Neural progenitor cell (in vitro differentiated cells): ENCODE results near the gene CALB2. TPM values are rescaled to one million over a fixed set of nuclear protein-coding genes. Genes with fewer than 3 reads are reported as not detected.

ENCODE experiments used
- DNase-seq: peaks from one replicate; pipeline ENCODE4 v3.0.0-alpha.2; 2016; ENCODE audit warnings: low spot score
- H2AFZ ChIP-seq: fragments of 200-600 bp; sonication (generic); replicated peaks from 2 replicates; pipeline ENCODE4 v1.6.1; 2016; ENCODE audit warnings: antibody characterized with exemption
- H3F3A ChIP-seq: fragments of 200-600 bp; sonication (generic); 2 replicates; pipeline ENCODE4 v1.6.1; 2016; ENCODE audit warnings: antibody characterized with exemption, low read depth
- H3K27ac ChIP-seq: fragments of 200-600 bp; sonication (generic); 2 replicates; pipeline ENCODE4 v1.5.1; 2016; ENCODE audit warnings: mild to moderate bottlenecking
- H3K27me3 ChIP-seq: fragments of 200-600 bp; sonication (generic); 2 replicates; pipeline ENCODE4 v1.6.1; 2016; ENCODE audit warnings: mild to moderate bottlenecking, moderate library complexity
- H3K36me3 ChIP-seq: fragments of 200-600 bp; sonication (generic); 2 replicates; pipeline ENCODE4 v1.5.1; 2016
- H3K4me1 ChIP-seq: fragments of 200-600 bp; sonication (generic); 2 replicates; pipeline ENCODE4 v1.6.1; 2016; ENCODE audit warnings: mixed run types
- H3K4me2 ChIP-seq: fragments of 200-600 bp; sonication (generic); 2 replicates; pipeline ENCODE4 v1.6.1; 2016
- H3K4me3 ChIP-seq: fragments of 200-600 bp; sonication (generic); 2 replicates; pipeline ENCODE4 v1.5.1; 2016
- H3K79me2 ChIP-seq: fragments of 200-600 bp; sonication (generic); 2 replicates; pipeline ENCODE4 v1.6.1; 2016; ENCODE audit warnings: low read depth
- H3K9ac ChIP-seq: fragments of 200-600 bp; sonication (generic); 2 replicates; pipeline ENCODE4 v1.6.1; 2016
- H3K9me3 ChIP-seq: fragments of 200-600 bp; sonication (generic); 2 replicates; pipeline ENCODE4 v1.5.1; 2016; ENCODE audit warnings: low read depth
- H4K20me1 ChIP-seq: fragments of 200-600 bp; sonication (generic); 2 replicates; pipeline ENCODE4 v1.6.1; 2016; ENCODE audit warnings: low read depth
- H3K27ac Mint-ChIP-seq: 3 replicates; pipeline ENCODE4 v1.8.0; 2021; ENCODE audit warnings: mixed read lengths
- H3K27me3 Mint-ChIP-seq: 2 replicates; pipeline ENCODE4 v1.8.0; 2022; ENCODE audit warnings: low read depth, mild to moderate bottlenecking, inconsistent platforms, moderate library complexity, mixed read lengths; ENCODE audit not compliant: insufficient read depth
- H3K36me3 Mint-ChIP-seq: 3 replicates; pipeline ENCODE4 v1.8.0; 2021; ENCODE audit warnings: mixed read lengths
- H3K4me1 Mint-ChIP-seq: 3 replicates; pipeline ENCODE4 v1.8.0; 2021; ENCODE audit warnings: mixed read lengths
- H3K4me3 Mint-ChIP-seq: 3 replicates; pipeline ENCODE4 v1.8.0; 2021; ENCODE audit warnings: mild to moderate bottlenecking, moderate library complexity, mixed read lengths
- H3K9me3 Mint-ChIP-seq: 3 replicates; pipeline ENCODE4 v1.8.0; 2020; ENCODE audit warnings: mixed read lengths
- CTCF ChIP-seq: fragments of 200-600 bp; sonication (generic); IDR thresholded peaks from 2 replicates; pipeline ENCODE4 v1.5.1; 2017; ENCODE audit warnings: antibody characterized with exemption, mild to moderate bottlenecking
- EZH2 ChIP-seq: fragments of 200-600 bp; sonication (generic); IDR thresholded peaks from 2 replicates; pipeline ENCODE4 v1.6.1; 2017; ENCODE audit warnings: antibody characterized with exemption, mild to moderate bottlenecking, moderate library complexity
- EZH2phosphoT487 ChIP-seq: fragments of 200-600 bp; sonication (generic); IDR thresholded peaks from 2 replicates; pipeline ENCODE4 v1.6.1; 2017; ENCODE audit warnings: antibody characterized with exemption
- total RNA-seq: library from RNA; depleted of rRNA; stranded (reverse); fragments of >200 nt; gene quantifications from 2 replicates; pipeline ENCODE4 v1.2.3, GENCODE V29; 2015; ENCODE audit warnings: low replicate concordance

Gene CALB2
- total RNA-seq, 1 donor from 2014 or later, result not detected

- no peaks in the 10 kb centered on the region for H3K79me2 ChIP-seq
- H3K9me3 ChIP-seq, result no peaks in the 10 kb centered on the region
- no peaks in the 10 kb centered on the region for H3K36me3 ChIP-seq
- H4K20me1 ChIP-seq, result peaks cover 6% of the 10 kb centered on the region
- peaks cover 7% of the 10 kb centered on the region for H3K27me3 Mint-ChIP-seq
- H3K27me3 ChIP-seq, result peaks cover 6% of the 10 kb centered on the region
- H3K4me2 ChIP-seq, result no peak overlapping the region
- no peak overlapping the region for H2AFZ ChIP-seq
- no peak overlapping the region for H3K4me3 Mint-ChIP-seq
- no peak for DNase-seq
- no peaks in the 10 kb centered on the region for H3K36me3 Mint-ChIP-seq
- TF ChIP-seq CTCF (no peak), EZH2 (no peak), EZH2phosphoT487 (no peak)
- no peak overlapping the region for H3K9ac ChIP-seq
- no peak overlapping the region for H3K27ac Mint-ChIP-seq
- H3K4me3 ChIP-seq, result no peak overlapping the region
- H3K27ac ChIP-seq, result no peak overlapping the region
- no peaks in the 10 kb centered on the region for H3K9me3 Mint-ChIP-seq
- H3K4me1 ChIP-seq, result no peaks in the 10 kb centered on the region
- no peaks in the 10 kb centered on the region for H3F3A ChIP-seq
- no peaks in the 10 kb centered on the region for H3K4me1 Mint-ChIP-seq
These were observed 38.5 kb upstream of the CALB2 start for GRCh38 chr16:71319999-71320398.

- H3K9ac ChIP-seq, result no peak overlapping the region
- no peaks in the 10 kb centered on the region for H3K36me3 ChIP-seq
- H3K79me2 ChIP-seq, result no peaks in the 10 kb centered on the region
- no peaks in the 10 kb centered on the region for H3K9me3 ChIP-seq
- DNase-seq, result no peak
- no peak for TF ChIP-seq EZH2
- no peak for TF ChIP-seq EZH2phosphoT487
- TF ChIP-seq CTCF, result no peak
- H3K4me2 ChIP-seq, result no peak overlapping the region
- no peaks in the 10 kb centered on the region for H3K4me1 ChIP-seq
- no peak overlapping the region for H3K4me3 Mint-ChIP-seq
- H3K36me3 Mint-ChIP-seq, result no peaks in the 10 kb centered on the region
- peaks cover 2% of the 10 kb centered on the region for H3K27me3 Mint-ChIP-seq
- H3F3A ChIP-seq, result no peaks in the 10 kb centered on the region
- no peaks in the 10 kb centered on the region for H3K27me3 ChIP-seq
- peaks cover 7% of the 10 kb centered on the region for H3K9me3 Mint-ChIP-seq
- no peaks in the 10 kb centered on the region for H4K20me1 ChIP-seq
- H3K27ac Mint-ChIP-seq, result no peak overlapping the region
- no peak overlapping the region for H2AFZ ChIP-seq
- H3K27ac ChIP-seq, result no peak overlapping the region
- H3K4me1 Mint-ChIP-seq, result peaks cover 5% of the 10 kb centered on the region
- no peak overlapping the region for H3K4me3 ChIP-seq
These were observed 30.8 kb upstream of the CALB2 start for GRCh38 chr16:71327720-71328119.

- Mint-ChIP-seq H3K4me3 (no peak overlapping the region), H3K27ac (no peak overlapping the region), H3K27me3 (peaks cover 2% of the 10 kb centered on the region), H3K36me3 (no peaks in the 10 kb centered on the region), H3K4me1 (peaks cover 5% of the 10 kb centered on the region), H3K9me3 (peaks cover 7% of the 10 kb centered on the region)
- Histone ChIP-seq H3K9me3 (no peaks in the 10 kb centered on the region), H3K27ac (no peak overlapping the region), H3F3A (no peaks in the 10 kb centered on the region), H3K79me2 (no peaks in the 10 kb centered on the region), H3K9ac (no peak overlapping the region), H3K27me3 (no peaks in the 10 kb centered on the region), H3K4me1 (no peaks in the 10 kb centered on the region), H3K36me3 (no peaks in the 10 kb centered on the region), H3K4me2 (no peak overlapping the region), H3K4me3 (no peak overlapping the region), H4K20me1 (no peaks in the 10 kb centered on the region), H2AFZ (no peak overlapping the region)
- no peak for TF ChIP-seq EZH2phosphoT487
- TF ChIP-seq CTCF, result no peak
- TF ChIP-seq EZH2, result no peak
- DNase-seq, result no peak
These were observed 30.4 kb upstream of the CALB2 start for GRCh38 chr16:71328151-71328550.
